IMR-90 (cell line): ENCODE data around the gene GPRC5D.

ENCODE experiments used
- CEBPB ChIP-seq: IDR thresholded peaks from 2 replicates; pipeline ENCODE4 v1.6.1; 2012; ENCODE audit warnings: low read depth, low read length, improper control_type of control experiment
- MAFK ChIP-seq: IDR thresholded peaks from 2 replicates; pipeline ENCODE4 v1.6.1; 2012; ENCODE audit warnings: low read depth, low read length, improper control_type of control experiment
- MAZ ChIP-seq: IDR thresholded peaks from 2 replicates; pipeline ENCODE4 v1.6.1; 2012; ENCODE audit warnings: low read depth, mild to moderate bottlenecking, low read length, improper control_type of control experiment, moderate library complexity, borderline replicate concordance
- POLR2A ChIP-seq: IDR thresholded peaks from 2 replicates; pipeline ENCODE4 v1.6.1; 2012; ENCODE audit warnings: mild to moderate bottlenecking, low read depth, low read length
- RCOR1 ChIP-seq: IDR thresholded peaks from 2 replicates; pipeline ENCODE4 v1.6.1; 2012; ENCODE audit warnings: mild to moderate bottlenecking, low read length, improper control_type of control experiment; ENCODE audit not compliant: insufficient replicate concordance
- RFX5 ChIP-seq: IDR thresholded peaks from 2 replicates; pipeline ENCODE4 v1.8.0; 2012; ENCODE audit warnings: low read depth, mild to moderate bottlenecking, low read length, moderate library complexity
- TF ChIP-seq, protein P1 (sequence below): conservative IDR thresholded peaks from 2 replicates; pipeline ENCODE4 v1.5.1; 2012; ENCODE audit warnings: mild to moderate bottlenecking, low read depth, low read length, improper control_type of control experiment
- TF ChIP-seq, protein P2 (sequence below): fragments of 150-350 bp; IDR thresholded peaks from 2 replicates; pipeline ENCODE4 v1.6.1; 2017; ENCODE audit warnings: mild to moderate bottlenecking, antibody characterized with exemption, low read length, low read depth

DNA sequence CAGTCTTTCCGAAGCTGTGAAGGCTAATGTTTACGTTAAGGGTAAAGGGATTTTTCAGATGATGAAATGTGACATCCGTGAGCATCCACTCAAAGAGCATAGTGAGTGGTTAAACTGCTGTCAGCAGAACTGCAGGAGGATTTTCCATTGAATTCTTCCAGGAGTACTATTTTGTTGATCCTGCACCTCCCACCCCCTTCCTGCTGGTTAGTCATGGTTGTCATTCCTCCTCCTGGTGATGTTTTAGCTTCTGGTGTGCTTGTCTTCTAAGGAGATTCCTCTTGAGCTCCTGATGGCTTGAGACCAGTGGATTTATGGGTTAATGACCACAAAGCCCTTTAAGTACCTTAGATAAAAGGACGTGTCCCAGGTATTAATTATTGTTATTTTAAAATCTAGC lies 2.4 kb upstream of the GPRC5D start:
- TF ChIP-seq POLR2A (no peak), RCOR1 (no peak), RFX5 (no peak), MAFK (0 out of 2 replicates have a peak, but pooled peaks have one; percentile 25), CEBPB (no peak), MAZ (no peak)
- TF ChIP-seq, protein P1, sequence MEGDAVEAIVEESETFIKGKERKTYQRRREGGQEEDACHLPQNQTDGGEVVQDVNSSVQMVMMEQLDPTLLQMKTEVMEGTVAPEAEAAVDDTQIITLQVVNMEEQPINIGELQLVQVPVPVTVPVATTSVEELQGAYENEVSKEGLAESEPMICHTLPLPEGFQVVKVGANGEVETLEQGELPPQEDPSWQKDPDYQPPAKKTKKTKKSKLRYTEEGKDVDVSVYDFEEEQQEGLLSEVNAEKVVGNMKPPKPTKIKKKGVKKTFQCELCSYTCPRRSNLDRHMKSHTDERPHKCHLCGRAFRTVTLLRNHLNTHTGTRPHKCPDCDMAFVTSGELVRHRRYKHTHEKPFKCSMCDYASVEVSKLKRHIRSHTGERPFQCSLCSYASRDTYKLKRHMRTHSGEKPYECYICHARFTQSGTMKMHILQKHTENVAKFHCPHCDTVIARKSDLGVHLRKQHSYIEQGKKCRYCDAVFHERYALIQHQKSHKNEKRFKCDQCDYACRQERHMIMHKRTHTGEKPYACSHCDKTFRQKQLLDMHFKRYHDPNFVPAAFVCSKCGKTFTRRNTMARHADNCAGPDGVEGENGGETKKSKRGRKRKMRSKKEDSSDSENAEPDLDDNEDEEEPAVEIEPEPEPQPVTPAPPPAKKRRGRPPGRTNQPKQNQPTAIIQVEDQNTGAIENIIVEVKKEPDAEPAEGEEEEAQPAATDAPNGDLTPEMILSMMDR = no peak
- TF ChIP-seq, protein P2, sequence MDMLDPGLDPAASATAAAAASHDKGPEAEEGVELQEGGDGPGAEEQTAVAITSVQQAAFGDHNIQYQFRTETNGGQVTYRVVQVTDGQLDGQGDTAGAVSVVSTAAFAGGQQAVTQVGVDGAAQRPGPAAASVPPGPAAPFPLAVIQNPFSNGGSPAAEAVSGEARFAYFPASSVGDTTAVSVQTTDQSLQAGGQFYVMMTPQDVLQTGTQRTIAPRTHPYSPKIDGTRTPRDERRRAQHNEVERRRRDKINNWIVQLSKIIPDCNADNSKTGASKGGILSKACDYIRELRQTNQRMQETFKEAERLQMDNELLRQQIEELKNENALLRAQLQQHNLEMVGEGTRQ = no peak
